ENCODE measurements around the gene CCDC43.
"Not testable (repeated sequence)": the region's sequence is repeated elsewhere in the genome, so short reads cannot be mapped to it uniquely, and the experiment has no call there.

The CCDC43 gene

DNA sequence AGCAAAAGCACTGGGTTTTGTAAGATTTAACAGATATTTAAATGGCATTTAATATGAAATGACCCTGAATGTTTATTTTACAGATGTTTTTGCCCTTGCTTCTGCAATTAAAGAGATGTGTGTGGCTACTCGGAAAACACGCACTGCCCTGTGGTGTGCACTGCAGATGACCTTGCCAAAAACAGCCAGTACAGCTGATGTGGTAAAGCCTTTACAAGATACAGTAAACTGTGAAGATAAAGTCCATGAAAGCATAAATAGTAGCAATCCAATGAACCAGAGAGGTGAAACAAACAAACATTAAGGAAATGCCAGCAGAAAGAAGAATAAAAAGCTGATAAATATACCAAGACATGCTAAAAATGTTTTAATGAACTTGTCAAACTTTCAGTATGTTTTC is 15.7 kb downstream of the CCDC43 start:
- H3K4me3 ChIP-seq: no peak overlapping the region
- no peak overlapping the region for H3K27ac ChIP-seq

DNA sequence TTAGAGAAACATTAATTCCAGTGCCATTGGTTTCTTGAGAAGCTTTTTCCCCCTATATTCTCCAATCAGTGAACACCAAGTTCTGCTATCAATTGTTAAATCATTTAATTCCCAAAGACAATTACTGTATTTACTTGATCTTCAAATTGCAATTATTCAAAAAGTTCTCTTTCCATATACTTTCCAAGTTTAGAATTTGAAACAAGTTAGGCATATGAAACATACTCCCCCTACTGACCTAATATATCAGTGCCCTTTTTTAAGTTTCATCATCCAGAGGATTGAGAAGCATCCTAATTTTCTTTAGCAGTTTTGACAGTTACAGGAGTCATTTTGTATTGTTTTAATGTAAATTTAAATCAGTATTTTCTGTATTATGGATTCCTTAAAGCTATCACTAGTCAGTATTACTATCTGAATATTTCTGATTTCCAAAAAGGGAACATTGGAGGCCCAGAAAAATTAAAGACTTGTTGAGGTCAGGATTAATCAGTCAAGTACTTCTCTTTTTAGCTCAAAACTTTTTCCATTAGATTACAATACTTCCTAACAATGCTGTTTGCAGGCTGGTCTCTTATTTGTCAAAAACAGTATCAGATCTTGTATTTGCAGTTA is 17.0 kb downstream of the CCDC43 start:
- no peak overlapping the region for H3K4me3 ChIP-seq

DNA sequence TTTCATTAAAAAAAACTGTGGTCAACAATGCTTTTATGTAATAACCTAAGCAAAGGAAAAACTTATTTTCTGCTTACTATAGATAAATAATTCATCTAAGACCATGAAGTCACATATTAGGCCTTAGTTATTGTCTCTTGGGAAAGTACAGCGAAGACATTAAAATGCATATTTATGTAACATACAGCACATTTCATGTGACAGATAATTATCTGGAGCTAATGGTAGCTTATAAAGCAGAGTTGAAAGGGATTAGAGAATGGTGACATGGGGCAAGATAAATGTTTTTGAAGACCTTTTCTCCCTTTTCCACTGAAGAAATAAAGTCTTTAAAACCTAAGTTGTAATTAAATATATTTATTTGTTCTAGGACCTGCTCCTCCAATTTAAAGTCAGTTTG is 23.6 kb downstream of the CCDC43 start:
- no peak overlapping the region for H3K4me3 ChIP-seq
- H3K27ac ChIP-seq: no peak overlapping the region

More for the DNA sequence above, 17.0 kb downstream of the CCDC43 start:
- no peak overlapping the region for H3K27ac ChIP-seq

- Histone ChIP-seq H3K27ac (no peak overlapping the region), H3K4me3 (no peak overlapping the region)
Measured at GRCh38 chr17:44664867-44665266, 24.7 kb downstream of the CCDC43 start.

GRCh38 chr17:44663095-44663494 is 26.5 kb downstream of the CCDC43 start:
- Histone ChIP-seq H3K27ac (no peak overlapping the region), H3K4me3 (no peak overlapping the region)

DNA sequence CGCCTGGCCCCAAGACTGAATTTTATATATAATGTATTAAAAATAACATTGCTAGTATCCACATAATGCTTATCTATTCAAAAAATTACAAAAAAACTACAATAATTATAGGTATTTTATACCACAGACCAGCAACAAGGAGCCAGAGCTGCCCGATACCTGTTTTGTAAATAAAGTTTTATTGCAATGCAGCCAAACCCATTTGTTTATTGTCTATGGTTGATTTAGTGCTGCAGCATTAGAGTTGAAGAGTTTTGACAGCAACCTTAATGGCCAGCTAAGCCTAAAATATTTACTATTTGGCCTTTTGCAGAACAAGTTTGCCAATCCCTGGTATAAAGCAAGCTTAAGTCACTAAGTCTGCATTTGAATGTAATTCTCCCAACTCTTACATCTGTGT is 27.7 kb downstream of the CCDC43 start:
- no peak overlapping the region for H3K27ac ChIP-seq
- H3K4me3 ChIP-seq: no peak overlapping the region

DNA sequence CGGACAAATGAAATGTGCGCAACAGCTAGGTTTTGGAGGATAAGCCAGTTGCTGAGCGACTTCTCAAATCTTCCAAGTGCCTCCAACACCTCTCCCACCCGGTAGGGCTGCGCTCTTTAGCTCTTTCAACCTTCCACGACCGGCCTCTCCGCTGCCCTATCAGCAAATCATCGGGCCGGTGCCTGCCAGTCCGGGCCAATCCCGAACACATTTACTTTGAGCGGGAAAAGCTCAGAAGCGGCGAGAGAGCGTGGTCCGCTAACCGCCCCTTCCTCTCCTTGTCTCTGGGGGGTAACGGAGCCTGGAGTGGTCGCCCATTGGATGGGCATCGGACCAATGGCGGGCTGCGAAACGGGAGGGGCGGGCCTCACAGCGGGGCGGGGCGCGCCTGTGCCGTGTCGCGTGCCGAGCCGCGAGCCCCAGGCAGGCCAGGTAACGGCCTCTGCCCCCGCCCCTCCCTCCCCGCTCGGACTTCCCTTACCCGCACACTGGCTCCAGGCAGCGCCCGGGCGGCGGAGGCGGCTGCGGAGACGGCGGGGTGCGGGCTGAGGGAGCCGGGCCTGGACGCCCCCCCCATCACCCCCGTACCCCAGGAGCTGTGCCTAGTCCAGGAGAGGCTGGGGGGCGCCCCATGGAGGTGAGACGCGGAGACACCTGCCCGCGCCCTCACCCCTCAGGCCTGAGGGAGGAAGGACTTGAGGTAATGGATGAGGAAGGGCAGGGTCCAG is 33.4 kb downstream of the CCDC43 start, which contains the start of gene MEIOC:
Gene MEIOC, plus strand, starts transcription at position 486 of the 728 bp plus-strand sequence. Its CDS starts 146 bp downstream, at position 632.
- Histone ChIP-seq H3K4me3 (peak within 1 kb of the TSS in 3 of 7 experiments; percentile 4 to 18 (median 7)), H3K27ac (no peak within 1 kb of the TSS)

DNA sequence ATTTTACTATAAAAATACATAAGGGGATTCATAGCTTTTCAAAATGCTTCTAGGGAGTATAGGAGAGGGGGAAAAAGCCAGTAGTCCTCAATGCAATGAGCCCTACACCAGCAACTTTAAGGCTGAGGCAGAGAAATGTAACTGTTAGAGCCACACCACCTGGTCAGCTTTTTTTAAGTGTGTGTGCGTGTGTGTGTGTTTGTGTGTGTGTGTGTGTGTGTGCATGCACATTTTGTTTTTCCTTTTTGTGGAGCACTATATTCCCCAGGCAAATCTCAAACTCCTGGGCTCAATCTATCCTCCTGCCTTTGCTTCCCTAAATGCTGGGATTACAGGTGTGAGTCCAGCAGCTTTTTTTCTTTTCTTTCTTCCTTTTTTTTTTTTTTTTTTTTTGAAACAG is 35.6 kb downstream of the CCDC43 start:
- Histone ChIP-seq H3K4me3 (no peak overlapping the region), H3K27ac (no peak overlapping the region)

DNA sequence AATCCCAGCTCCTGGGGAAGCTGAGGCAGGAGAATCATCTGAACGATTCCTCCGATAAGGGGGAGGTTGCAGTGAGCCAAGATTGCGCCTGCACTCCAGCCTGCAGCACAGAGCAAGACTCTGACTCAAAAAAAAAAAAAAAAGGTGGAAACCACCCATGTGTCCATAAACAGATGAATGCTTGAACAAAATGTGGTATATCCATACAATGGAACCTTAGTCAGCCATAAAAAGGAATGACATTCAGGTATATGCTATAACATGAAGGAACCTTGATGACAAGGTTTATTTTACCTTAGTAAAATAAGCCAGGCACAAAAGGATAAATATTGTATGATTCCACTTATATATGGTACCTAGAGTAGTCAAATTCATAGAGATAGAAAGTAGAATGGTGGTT is 36.2 kb downstream of the CCDC43 start:
- Histone ChIP-seq H3K4me3 (no peak overlapping the region), H3K27ac (no peak overlapping the region)

DNA sequence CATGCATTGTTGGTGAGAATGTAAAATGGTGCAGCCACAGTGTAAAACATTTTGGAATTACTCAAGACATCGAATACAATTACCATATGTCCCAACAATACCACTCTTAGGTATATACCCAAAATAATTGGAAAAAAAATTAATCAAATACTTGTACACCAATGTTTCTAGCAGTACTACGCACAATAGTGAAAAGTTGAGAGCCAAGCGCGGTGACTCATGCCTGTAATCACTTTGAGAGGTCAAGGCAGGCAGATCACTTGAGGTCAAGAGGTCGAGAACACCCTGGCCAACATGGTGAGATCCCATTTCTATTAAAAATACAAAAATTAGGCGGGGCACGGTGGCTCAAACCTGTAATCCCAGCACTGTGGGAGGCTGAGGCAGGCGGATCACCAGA is 36.8 kb downstream of the CCDC43 start:
- no peak overlapping the region for H3K4me3 ChIP-seq
- H3K27ac ChIP-seq: no peak overlapping the region

GRCh38 chr17:44651228-44651627 is 38.3 kb downstream of the CCDC43 start:
- H3K4me3 ChIP-seq: no peak overlapping the region

DNA sequence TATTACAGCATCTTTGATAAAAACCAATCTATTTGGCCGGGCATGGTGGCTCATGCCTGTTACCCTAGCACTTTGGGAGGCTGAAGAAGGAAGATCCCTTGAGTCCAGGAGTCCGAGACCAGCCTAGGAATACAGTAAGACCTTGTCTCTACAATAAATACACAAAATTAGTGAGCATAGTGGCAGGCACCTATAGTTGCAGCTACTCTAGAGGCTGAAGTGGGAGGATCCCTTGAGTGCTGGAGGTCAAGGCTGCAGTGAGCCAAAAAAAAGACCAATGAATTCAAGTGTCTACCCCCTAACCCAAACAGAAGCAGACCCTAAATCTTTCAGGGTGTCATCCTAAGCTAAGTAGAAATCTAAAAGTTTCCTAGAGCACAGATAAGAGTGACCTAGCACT is 40.6 kb downstream of the CCDC43 start:
- H3K27ac ChIP-seq: no peak overlapping the region

More at GRCh38 chr17:44651228-44651627, 38.3 kb downstream of the CCDC43 start:
- no peak overlapping the region for H3K27ac ChIP-seq

GRCh38 chr17:44647736-44648135 is 41.8 kb downstream of the CCDC43 start:
- H3K27ac ChIP-seq: no peak overlapping the region
- no peak overlapping the region for H3K4me3 ChIP-seq

More for the DNA sequence above, 40.6 kb downstream of the CCDC43 start:
- H3K4me3 ChIP-seq: no peak overlapping the region

DNA sequence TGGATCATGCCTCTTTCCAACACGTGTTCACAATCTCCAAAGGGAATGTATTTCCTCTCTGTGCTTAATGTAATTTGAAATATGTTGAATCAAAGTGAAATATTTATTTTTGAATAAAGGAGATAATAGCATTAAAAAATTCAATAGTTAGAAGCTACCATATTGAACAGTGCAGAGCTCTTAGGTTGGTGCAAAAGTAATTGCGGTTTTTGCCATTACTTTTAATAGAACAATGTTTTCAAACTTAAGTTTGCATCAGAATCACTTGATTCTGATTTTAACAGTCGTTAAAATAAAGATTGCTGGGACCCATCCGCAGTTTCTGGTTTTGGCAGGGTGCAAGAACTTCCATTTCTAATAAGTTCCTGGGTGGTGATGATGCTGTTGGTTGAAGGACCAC is 43.3 kb downstream of the CCDC43 start:
- Histone ChIP-seq H3K4me3 (no peak overlapping the region), H3K27ac (no peak overlapping the region)

GRCh38 chr17:44645341-44645740 is 44.2 kb downstream of the CCDC43 start:
- H3K4me3 ChIP-seq: no peak overlapping the region
- H3K27ac ChIP-seq: no peak overlapping the region

DNA sequence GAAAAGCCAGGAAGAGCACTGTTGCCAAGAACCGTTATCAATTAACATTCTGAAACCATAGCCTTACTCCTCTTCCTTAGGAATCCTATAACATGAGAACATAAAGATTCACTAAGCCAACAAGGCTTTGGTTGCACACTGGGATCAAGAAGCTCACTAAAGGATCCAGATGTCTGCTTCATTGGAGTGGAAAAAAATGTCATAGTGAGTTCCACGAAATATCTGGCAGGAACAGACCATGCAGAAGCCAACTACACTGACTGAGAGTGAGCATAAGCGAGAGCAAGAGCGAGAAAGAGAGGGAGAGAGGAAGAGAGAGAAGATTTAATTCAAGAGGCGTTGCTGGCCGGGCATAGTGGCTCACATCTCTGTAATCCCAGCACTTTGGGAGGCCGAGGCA is 46.7 kb downstream of the CCDC43 start:
- Histone ChIP-seq H3K4me3 (no peak overlapping the region), H3K27ac (no peak overlapping the region)

- no peak overlapping the region for H3K27ac ChIP-seq
- H3K4me3 ChIP-seq: no peak overlapping the region
Measured at GRCh38 chr17:44637066-44637465, 52.5 kb downstream of the CCDC43 start.

- H3K27ac ChIP-seq: no peak overlapping the region
- no peak overlapping the region for H3K4me3 ChIP-seq
Measured at GRCh38 chr17:44636562-44636961, 53.0 kb downstream of the CCDC43 start.

GRCh38 chr17:44634401-44634800 is 55.2 kb downstream of the CCDC43 start:
- H3K4me3 ChIP-seq: not testable (repeated sequence)

GRCh38 chr17:44633998-44634397 is 55.6 kb downstream of the CCDC43 start:
- no peak overlapping the region for H3K4me3 ChIP-seq
- no peak overlapping the region for H3K27ac ChIP-seq

More at GRCh38 chr17:44634401-44634800, 55.2 kb downstream of the CCDC43 start:
- not testable (repeated sequence) for H3K27ac ChIP-seq

- no peak overlapping the region for H3K4me3 ChIP-seq
Measured at GRCh38 chr17:44630703-44631102, 58.9 kb downstream of the CCDC43 start.

More at GRCh38 chr17:44630703-44631102, 58.9 kb downstream of the CCDC43 start:
- H3K27ac ChIP-seq: no peak overlapping the region

All from skin epidermis (tissue), 12 donors.